Measurements from ENCODE around the gene MUC6.

The MUC6 gene

DNA sequence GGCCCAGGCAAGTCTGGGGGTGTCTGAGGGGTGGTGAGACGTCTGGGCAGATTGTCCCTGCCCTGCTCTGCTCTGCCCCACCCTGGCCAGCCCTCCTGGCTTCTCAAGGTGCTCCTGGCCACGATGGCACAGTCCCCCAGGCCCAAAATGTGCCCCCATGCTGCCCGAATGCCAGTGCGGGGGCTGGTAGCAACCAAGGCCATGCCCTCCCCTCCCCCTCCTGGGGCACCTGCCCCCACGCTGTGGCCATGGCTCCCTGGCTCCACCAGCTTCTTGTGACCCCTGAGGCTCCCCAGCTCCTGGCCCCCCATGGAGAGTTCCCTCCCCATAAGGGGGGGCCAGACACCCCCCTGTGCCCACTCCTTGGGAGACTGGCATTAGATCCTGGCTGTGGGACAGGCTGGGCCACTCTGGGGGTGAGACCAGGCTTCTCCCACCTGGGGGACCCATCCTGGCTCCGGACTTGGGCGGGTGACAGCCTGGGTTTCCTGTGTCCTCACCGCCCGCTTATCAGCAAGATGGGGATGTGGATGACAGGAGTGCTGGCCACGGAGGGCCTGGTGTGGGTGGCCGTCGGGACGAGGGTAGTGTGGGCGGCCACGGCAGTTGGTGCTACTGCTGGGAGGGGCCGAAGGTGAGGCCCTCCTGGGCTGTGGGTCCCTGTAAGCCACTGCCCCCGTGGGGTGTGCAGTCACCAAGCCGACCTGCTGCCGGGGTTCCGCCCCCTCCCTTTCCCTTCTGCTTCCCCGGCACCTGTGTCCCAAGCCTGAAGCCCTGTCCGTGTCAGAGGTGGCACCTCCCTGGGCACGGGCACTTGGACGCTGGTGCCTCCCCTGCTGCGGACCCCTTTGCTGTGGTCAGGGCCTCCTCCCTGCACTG lies 15.9 kb upstream of the MUC6 start:
- DNase-seq (ENCODE audit: low read depth), result no peak

DNA sequence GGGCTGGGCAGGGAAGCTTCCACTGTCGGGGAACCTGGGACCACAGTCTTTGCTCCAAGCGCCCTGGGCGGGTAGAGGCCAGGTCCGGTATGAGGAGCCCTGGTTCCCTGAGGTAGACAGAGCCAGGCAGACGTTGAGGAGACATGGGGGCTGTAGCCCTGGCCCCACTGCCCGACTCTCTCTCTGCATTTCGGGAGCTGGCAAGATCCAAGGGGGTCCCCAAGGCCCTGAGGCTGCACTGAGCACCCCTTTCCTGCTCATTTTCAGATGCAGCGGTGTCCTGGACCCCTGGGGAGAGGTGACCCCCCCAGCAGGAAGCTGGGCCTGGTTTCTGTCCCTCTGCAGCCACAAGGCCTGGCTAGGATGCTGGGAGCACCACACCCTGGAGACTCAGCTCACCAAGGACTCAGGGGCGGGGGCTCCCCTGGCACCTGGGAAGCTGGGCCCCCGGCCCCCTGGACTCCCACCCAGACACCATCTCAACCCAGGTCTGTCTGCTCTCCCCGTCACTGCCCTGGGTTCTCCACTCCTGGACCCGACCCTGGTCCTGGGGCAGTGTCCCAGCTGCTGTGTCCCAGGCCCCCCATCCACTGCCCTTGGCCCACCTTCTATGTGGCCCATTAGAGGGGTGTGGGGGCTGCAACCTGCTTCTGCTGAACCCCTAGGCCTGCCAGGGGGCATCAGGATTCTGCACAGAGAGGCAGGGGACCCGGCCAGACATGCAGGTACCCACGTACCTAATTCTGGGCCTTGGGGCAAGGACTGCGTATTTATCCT lies 15.0 kb upstream of the MUC6 start:
- no peak for DNase-seq (ENCODE audit: low read depth)

- peak; percentile 62 for DNase-seq (ENCODE audit: low read depth)
These were observed 14.2 kb upstream of the MUC6 start for GRCh38 chr11:1050581-1051355.

- no peak for DNase-seq (ENCODE audit: low read depth)
These were observed 13.5 kb upstream of the MUC6 start for GRCh38 chr11:1049911-1050580.

- DNase-seq (ENCODE audit: low read depth), result no peak
These were observed 12.9 kb upstream of the MUC6 start for GRCh38 chr11:1049431-1049891.

DNA sequence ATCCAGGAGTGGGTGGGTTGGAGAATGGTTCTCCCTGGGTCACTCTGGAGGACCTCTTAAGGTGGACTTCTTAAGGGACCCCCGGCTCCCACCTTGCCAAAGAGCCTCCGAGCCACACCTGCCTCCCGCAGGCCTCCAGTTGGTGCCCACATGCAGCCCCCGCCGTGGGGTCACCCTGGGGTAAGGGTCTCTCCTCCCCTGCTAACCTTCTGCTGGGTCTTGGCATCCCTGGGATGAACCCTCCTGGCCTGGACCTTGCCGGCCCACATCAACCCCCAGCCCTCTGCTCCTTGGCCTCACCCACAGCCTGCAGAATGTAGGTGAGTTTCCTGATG lies 12.5 kb upstream of the MUC6 start:
- DNase-seq (ENCODE audit: low read depth), result no peak

DNA sequence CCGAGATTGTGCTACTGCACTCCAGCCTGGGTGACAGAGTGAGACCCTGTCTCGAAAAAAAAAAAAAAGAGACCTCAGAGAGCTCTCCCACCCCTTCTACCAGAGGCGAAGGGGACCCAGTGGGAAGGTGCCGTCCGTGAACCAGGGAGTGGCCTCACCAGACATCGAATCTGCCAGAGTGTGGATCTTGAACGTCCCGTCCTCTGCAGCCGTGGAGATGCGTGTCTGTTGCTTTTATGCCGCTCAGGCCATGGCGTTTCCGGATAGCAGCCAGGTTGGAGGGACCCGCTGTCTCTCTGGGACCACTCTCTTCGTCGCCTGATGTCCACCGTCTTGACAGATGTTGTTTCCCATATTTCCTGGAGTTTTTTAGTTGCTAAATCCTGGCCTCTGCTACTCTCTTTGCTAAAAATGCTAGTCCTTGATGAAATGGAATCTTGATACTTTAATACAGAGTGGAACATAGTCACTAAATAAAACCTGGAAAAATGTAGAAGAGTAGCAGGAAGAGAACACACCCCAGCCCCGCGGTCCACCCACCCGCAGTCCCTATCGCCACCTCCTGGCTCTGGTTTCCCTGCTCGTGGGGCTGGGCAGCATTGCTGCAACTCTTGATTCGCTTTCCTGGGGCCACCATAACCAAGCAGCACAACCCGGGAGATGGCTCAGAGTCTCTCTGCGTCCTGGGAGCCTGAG lies 12.0 kb upstream of the MUC6 start:
- no peak for DNase-seq (ENCODE audit: low read depth)

GRCh38 chr11:1047595-1048156 lies 11.2 kb upstream of the MUC6 start:
- DNase-seq (ENCODE audit: low read depth), result no peak

DNA sequence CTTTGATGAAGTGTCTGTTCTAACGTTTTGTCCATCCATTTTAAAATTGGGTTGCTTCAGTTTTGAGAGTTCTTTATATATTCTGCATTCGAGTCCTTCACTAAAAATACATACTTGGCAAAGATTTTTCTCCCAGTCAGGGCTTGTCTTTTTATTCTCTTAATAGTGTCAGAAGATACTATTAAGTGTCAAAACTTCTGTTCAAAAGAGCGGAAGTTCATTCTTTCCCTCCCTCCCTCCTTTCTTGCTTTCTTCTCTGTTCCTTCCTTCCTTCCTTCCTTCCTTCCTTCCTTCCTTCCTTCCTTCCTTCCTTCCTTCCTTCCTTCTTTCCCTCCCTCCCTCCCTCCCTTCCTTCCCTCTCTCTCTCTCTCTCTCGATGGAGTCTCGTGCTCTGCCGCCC lies 7.6 kb upstream of the MUC6 start:
- DNase-seq (ENCODE audit: low read depth), result no peak

- no peak for DNase-seq (ENCODE audit: low read depth)
These were observed 7.1 kb upstream of the MUC6 start for GRCh38 chr11:1043563-1044096.

DNA sequence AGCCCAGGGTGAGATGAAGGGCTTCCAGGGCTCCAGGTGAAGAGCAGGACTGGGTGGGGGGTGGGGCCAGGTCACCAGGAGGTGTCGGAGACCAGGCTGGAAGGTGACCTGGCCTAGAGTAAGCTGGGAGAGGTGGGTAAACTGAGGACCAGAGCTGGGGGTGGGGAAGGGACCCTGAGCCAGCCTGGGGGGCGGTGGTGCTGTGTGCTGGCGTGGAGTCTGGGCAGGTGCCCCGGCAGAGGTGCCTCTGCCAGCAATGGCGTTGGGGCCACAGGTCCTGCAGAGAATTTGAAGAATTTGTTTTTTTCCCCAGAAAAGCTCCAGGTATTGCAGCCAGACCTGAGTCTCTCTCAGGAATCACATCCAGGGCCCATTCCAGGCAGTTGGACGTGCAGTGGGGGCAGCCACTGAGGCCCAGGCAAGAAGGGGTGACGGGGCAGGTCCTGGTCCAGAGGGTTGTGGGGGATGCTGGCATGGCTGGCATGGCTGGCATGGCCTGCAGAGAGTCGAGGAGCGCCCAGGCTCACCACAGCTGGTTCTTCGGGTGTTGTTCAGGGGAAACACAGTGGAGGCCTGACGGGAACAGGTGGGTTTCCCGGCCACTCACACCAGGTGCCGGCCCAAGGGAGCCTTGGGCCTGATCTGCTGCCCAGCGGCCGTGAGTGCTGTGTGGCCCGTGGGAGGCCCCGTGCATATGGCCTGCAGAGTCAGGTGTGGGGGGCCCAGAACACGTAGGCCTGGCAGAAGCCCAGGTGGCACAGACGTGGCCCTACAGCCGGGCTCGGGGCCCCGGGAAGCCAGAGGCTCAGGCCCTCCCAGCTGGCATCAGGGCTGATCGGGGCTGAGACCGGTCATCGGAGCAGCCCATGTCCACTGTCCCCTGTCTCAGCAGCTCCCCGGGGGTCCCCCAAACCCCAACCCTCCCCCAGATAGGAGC lies 6.4 kb upstream of the MUC6 start:
- no peak for DNase-seq (ENCODE audit: low read depth)

- DNase-seq (ENCODE audit: low read depth), result no peak
These were observed 5.6 kb upstream of the MUC6 start for GRCh38 chr11:1041936-1042608.

DNA sequence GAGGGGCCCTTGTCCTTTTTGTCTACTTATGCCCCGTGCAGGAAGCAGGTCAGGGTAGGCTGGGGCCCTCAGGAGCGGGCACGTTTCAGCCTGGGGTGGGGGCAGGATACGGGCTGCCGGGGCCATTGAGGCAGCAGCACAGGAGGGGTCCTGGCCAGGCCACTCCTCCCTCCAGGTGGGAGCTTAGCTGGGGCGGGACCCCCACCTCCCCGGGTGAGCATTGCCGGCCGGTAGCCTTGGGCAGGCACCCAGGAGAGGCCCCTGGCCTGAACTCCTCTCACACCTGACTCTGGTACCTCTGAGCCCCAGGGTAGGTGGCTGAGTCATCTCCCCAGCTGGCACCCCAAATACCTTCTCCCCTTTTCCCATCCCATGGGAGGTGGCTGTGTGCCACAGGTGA lies 5.0 kb upstream of the MUC6 start:
- no peak for DNase-seq (ENCODE audit: low read depth)

- no peak for DNase-seq (ENCODE audit: low read depth)
These were observed 4.6 kb upstream of the MUC6 start for GRCh38 chr11:1041149-1041467.

DNA sequence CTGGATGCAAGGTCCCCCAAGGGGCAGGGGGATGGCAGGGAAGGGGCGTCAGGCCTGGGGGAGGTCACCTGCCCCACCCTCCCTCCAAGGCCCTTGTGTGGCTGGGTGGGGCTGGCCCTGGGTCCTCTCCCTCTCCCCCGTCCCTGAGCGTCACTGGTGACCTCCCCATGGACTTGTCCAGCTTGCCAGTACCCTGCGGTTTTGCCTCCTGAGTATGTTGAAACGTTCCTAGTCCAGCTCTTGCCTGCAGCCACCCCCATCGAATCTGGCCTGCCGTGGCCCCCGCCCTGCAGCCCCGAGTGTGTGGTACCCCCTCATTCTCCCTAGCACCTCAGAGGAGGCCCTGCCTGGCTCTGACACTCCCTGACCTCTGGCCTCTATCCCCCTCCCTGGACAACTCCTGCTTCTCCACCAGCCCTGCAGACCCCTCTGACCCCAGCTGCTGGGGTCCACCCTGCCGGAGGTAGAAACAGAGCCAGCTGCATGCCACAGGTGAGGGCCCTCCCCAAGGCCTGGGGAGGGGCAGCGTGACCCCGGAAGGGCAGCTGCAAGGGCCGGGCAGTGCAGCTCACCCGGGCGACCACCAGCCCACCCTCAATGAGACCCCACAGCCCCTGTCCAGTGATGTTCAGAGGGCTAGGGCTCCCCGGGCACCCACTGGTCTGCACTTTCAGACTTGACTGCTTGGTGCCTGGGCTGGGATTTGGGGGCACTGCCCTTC lies 4.1 kb upstream of the MUC6 start:
- no peak for DNase-seq (ENCODE audit: low read depth)

GRCh38 chr11:1039481-1040427 lies 3.2 kb upstream of the MUC6 start:
- DNase-seq (ENCODE audit: low read depth), result no peak

- DNase-seq (ENCODE audit: low read depth), result no peak
These were observed 2.4 kb upstream of the MUC6 start for GRCh38 chr11:1038921-1039320.
